Progenitor cell of endocrine pancreas (in vitro differentiated cells): ENCODE results near the gene SPATA13. TPM values are rescaled to one million over a fixed set of nuclear protein-coding genes. Genes with fewer than 3 reads are reported as not detected.
"Not testable (repeated sequence)": the region's sequence is repeated elsewhere in the genome, so short reads cannot be mapped to it uniquely, and the experiment has no call there.

Source experiments
- DNase-seq: peaks from one replicate; pipeline ENCODE4 v3.0.0; 2021; ENCODE audit warnings: low spot score; ENCODE audit not compliant: unreplicated experiment
- H3K27ac Mint-ChIP-seq: 2 replicates; pipeline ENCODE4 v1.8.0; 2021; ENCODE audit warnings: mild to moderate bottlenecking, moderate library complexity, mixed read lengths
- H3K27me3 Mint-ChIP-seq: 2 replicates; pipeline ENCODE4 v1.8.0; 2021; ENCODE audit warnings: mixed read lengths
- H3K36me3 Mint-ChIP-seq: 2 replicates; pipeline ENCODE4 v1.8.0; 2022; ENCODE audit warnings: mixed read lengths; ENCODE audit not compliant: insufficient read depth
- H3K4me1 Mint-ChIP-seq: 2 replicates; pipeline ENCODE4 v1.8.0; 2021; ENCODE audit warnings: low read depth, mixed read lengths
- H3K4me3 Mint-ChIP-seq: 2 replicates; pipeline ENCODE4 v1.8.0; 2021; ENCODE audit warnings: low read depth, mild to moderate bottlenecking, moderate library complexity, mixed read lengths
- H3K9me3 Mint-ChIP-seq: 2 replicates; pipeline ENCODE4 v1.8.0; 2021; ENCODE audit warnings: low read depth, mixed read lengths
- total RNA-seq: library from RNA; stranded (reverse); gene quantifications from 2 replicates; pipeline ENCODE4 v1.2.1, GENCODE V29; 2021
- TF ChIP-seq, protein P1 (sequence below): fragments of 200-600 bp; sonication (generic); IDR thresholded peaks from one replicate; pipeline ENCODE4 v1.5.0; 2021; ENCODE audit warnings: antibody characterized with exemption, mild to moderate bottlenecking; ENCODE audit not compliant: unreplicated experiment

Gene SPATA13
- total RNA-seq, 1 donor from 2014 or later = 32.5 TPM

DNA sequence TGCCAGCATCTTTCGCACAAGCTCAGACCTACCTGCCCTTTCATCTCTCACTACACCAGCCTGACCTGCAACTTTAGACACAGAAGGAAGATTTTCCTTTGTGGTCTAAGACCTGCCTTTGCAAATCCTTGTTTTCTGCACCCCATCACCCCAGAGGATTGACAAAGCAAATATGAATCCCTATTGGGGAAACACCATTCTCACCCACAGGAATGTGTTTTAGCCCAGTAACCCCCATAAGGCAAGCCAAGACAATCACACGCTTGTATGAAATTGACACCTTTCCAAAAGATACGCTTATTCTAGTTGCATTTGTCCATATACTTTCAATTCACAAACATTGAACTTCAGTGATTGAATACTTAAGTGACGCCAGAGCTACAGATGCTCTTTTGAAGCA lies 55.7 kb downstream of the SPATA13 start:
- Mint-ChIP-seq H3K27ac (no peak overlapping the region), H3K4me3 (no peak overlapping the region), H3K27me3 (no peaks in the 10 kb centered on the region), H3K4me1 (peaks cover 34% of the 10 kb centered on the region), H3K9me3 (no peaks in the 10 kb centered on the region), H3K36me3 (no peaks in the 10 kb centered on the region)
- TF ChIP-seq, protein P1, sequence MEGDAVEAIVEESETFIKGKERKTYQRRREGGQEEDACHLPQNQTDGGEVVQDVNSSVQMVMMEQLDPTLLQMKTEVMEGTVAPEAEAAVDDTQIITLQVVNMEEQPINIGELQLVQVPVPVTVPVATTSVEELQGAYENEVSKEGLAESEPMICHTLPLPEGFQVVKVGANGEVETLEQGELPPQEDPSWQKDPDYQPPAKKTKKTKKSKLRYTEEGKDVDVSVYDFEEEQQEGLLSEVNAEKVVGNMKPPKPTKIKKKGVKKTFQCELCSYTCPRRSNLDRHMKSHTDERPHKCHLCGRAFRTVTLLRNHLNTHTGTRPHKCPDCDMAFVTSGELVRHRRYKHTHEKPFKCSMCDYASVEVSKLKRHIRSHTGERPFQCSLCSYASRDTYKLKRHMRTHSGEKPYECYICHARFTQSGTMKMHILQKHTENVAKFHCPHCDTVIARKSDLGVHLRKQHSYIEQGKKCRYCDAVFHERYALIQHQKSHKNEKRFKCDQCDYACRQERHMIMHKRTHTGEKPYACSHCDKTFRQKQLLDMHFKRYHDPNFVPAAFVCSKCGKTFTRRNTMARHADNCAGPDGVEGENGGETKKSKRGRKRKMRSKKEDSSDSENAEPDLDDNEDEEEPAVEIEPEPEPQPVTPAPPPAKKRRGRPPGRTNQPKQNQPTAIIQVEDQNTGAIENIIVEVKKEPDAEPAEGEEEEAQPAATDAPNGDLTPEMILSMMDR = no peak
- DNase-seq = no peak

DNA sequence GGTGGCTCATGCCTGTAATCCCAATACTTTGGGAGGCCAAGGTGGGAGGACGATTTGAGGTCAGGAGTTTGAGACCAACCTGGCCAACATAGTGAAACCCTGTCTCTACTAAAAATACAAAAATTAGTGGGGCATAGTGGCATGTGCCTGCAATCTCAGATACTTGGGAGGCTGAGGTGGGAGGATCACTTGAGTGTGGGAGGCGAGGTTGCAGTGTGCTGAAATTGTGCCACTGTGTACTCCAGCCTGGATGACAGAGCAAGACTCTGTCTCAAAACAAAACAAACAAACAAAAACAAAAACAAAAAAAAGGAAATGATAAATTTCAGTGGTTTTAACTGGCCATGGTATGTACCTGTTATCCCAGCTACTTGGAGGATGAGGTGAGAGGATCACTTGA lies 56.3 kb downstream of the SPATA13 start:
- DNase-seq, H3K9me3 Mint-ChIP-seq, H3K4me3 Mint-ChIP-seq, H3K36me3 Mint-ChIP-seq, H3K27me3 Mint-ChIP-seq: not testable (repeated sequence)
- peak overlapping the region; percentile 51 for H3K27ac Mint-ChIP-seq
- H3K4me1 Mint-ChIP-seq = peaks cover 34% of the 10 kb centered on the region

DNA sequence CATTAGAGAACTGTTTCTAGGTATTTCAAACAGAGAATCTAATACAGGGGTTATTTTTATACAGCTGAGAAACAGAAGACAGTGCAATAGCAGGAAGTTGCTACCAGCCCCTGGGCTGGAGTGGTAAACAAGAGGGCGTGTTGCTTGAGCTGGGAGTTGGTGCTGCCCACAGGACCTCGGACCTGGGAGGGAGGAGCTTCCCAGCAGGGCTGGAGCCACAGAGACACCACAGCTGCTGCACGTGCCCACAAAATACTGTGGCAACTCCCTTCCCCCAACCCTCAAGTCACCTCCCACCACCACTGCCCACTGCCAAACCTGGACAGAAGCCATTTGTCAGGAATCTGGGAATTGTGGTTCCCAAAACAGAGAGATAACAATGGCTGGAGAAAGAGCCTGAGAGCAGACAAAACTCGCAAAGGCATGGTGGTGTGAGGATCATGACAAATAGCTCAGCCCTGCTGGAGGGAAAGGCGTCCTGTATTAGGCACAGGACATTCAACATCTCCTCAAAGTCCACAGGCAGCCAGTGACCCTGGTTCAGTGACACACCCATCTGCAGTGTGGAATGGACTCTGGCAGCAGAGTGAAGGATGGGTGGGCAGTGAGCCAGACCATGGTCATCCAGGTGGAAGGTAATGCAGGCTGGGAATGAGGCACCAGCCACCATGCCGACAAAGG lies 57.2 kb downstream of the SPATA13 start:
- no peaks in the 10 kb centered on the region for H3K9me3 Mint-ChIP-seq
- H3K36me3 Mint-ChIP-seq = no peaks in the 10 kb centered on the region
- H3K4me1 Mint-ChIP-seq = peaks cover 28% of the 10 kb centered on the region
- H3K27me3 Mint-ChIP-seq = no peaks in the 10 kb centered on the region
- TF ChIP-seq, protein P1 = no peak
- no peak for DNase-seq
- peak overlapping the region; percentile 49 for H3K27ac Mint-ChIP-seq
- no peak overlapping the region for H3K4me3 Mint-ChIP-seq

DNA sequence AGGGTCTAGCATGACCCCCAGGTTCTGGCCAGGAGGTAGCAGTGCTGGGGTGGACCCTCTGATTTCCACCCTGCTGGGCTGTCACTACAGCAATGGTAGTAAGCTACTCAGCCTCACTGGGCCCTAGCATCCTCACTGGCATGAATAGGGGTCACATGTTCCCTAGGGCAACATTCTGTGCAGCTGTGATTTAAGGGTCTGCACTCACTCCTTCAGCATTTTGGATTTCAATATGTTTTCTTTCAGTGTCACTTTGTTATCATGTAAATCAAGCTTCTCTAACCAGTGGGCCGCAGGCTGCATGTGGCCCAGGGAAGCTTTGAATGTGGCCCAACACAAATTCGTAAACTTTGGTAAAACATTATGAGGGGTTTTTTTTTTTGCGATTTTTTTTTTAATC lies 57.8 kb downstream of the SPATA13 start:
- peaks cover 25% of the 10 kb centered on the region for H3K4me1 Mint-ChIP-seq
- H3K9me3 Mint-ChIP-seq = no peaks in the 10 kb centered on the region
- H3K36me3 Mint-ChIP-seq = no peaks in the 10 kb centered on the region
- TF ChIP-seq, protein P1 = no peak
- no peak for DNase-seq
- no peak overlapping the region for H3K27ac Mint-ChIP-seq
- no peak overlapping the region for H3K4me3 Mint-ChIP-seq
- no peaks in the 10 kb centered on the region for H3K27me3 Mint-ChIP-seq

DNA sequence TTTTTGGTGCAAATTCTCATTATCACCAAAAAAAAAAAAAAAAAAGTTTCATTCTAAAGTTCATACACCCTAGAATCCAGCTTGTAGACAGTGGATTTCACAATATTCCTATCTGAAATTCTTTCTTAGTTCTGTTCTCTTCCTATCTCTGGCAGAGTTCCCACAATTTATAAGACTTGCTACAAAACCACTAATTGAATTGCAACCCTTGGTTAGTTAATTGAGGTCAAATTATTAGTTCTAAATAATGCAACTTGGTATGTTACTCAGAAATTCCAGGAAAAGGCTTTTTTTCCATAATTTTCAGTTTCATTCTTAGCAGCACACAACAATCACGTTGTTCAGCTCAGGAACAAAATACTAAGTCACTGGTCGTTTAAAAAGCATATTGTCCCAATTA lies 58.5 kb downstream of the SPATA13 start:
- TF ChIP-seq, protein P1 = no peak
- no peak overlapping the region for H3K4me3 Mint-ChIP-seq
- H3K9me3 Mint-ChIP-seq = no peaks in the 10 kb centered on the region
- peaks cover 25% of the 10 kb centered on the region for H3K4me1 Mint-ChIP-seq
- H3K36me3 Mint-ChIP-seq = no peaks in the 10 kb centered on the region
- no peak overlapping the region for H3K27ac Mint-ChIP-seq
- H3K27me3 Mint-ChIP-seq = no peaks in the 10 kb centered on the region
- no peak for DNase-seq

DNA sequence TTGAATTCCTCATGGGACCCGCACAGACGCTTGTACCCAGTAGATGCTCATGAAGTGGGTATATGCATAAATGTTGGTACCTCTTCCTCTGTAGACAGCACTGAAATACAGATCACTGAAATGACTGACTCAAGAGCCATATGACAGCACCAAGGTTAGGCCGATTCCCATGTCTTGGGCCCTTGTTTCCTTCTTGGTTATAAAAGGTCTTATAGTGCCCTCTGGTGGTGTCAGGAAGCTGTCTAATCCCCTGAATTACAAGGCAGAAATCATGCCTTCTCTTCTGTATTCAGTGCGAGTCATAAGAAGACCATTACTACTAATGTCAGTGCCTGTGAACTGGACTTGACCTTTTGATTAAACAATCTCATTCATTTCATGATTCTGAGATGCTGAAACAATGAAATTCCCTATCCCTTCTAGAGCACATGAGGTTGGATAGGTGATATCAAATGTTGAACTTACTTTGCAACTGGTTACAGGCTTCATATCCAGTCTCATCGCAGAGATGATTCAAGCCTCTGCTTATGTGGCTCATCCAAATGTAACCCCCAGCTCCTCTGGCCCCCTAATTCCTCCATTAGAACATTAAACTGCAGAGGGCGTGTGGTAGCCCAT lies 59.7 kb downstream of the SPATA13 start:
- DNase-seq = no peak
- no peaks in the 10 kb centered on the region for H3K9me3 Mint-ChIP-seq
- peaks cover 28% of the 10 kb centered on the region for H3K4me1 Mint-ChIP-seq
- H3K36me3 Mint-ChIP-seq = no peaks in the 10 kb centered on the region
- H3K27ac Mint-ChIP-seq = peak overlapping the region; percentile 93
- H3K27me3 Mint-ChIP-seq = no peaks in the 10 kb centered on the region
- TF ChIP-seq, protein P1 = peak; percentile 81
- no peak overlapping the region for H3K4me3 Mint-ChIP-seq
